DND-41 (cell line): ENCODE results near the gene TMEM63B.

Source experiments
- ATAC-seq: fragments of 200-7000 bp; cut with Tn5 transposase; 3 replicates; pipeline ENCODE4 v1.9.1; 2021; ENCODE audit warnings: low read depth; ENCODE audit not compliant: insufficient read depth
- DNase-seq: peaks from one replicate; pipeline ENCODE4 v3.0.0-alpha.2; 2020
- H2AFZ ChIP-seq: 2 replicates; pipeline ENCODE4 v1.6.0; 2012; ENCODE audit warnings: low read depth, low read length
- H3K27ac ChIP-seq: 2 replicates; pipeline ENCODE4 v1.5.1; 2012; ENCODE audit warnings: low read length, inconsistent platforms
- H3K27me3 ChIP-seq: fragments of 200-600 bp; sonication (generic); 2 replicates; pipeline ENCODE4 v1.6.0; 2012; ENCODE audit warnings: low read length, mild to moderate bottlenecking, inconsistent platforms; ENCODE audit not compliant: insufficient read depth, poor library complexity
- H3K36me3 ChIP-seq: 2 replicates; pipeline ENCODE4 v1.5.1; 2012; ENCODE audit warnings: low read length, inconsistent platforms; ENCODE audit not compliant: insufficient read depth
- H3K4me1 ChIP-seq: 2 replicates; pipeline ENCODE4 v1.5.1; 2012; ENCODE audit warnings: mild to moderate bottlenecking, low read length; ENCODE audit not compliant: insufficient read depth
- H3K4me2 ChIP-seq: 2 replicates; pipeline ENCODE4 v1.6.0; 2012; ENCODE audit warnings: mild to moderate bottlenecking, moderate library complexity, low read length, inconsistent platforms; ENCODE audit not compliant: insufficient read depth
- H3K4me3 ChIP-seq, 2 experiments: fragments of 200-600 bp in 1 of 2; shearing (Covaris generic) in 1 of 2; 2 replicates each; pipeline ENCODE4 v1.5.1; 2012 to 2016; ENCODE audit warnings: inconsistent platforms in 2 of 2, low read length in 2 of 2, mild to moderate bottlenecking in 2 of 2, low read depth in 1 of 2, moderate library complexity in 1 of 2
- H3K79me2 ChIP-seq: 2 replicates; pipeline ENCODE4 v1.6.0; 2012; ENCODE audit warnings: low read length, inconsistent platforms; ENCODE audit not compliant: insufficient read depth
- H3K9ac ChIP-seq: 2 replicates; pipeline ENCODE4 v1.6.0; 2012; ENCODE audit warnings: low read depth, mild to moderate bottlenecking, inconsistent platforms, low read length, moderate library complexity
- H3K9me3 ChIP-seq: 2 replicates; pipeline ENCODE4 v1.5.1; 2012; ENCODE audit warnings: low read length, moderate library complexity, mild to moderate bottlenecking, inconsistent platforms; ENCODE audit not compliant: insufficient read depth, severe bottlenecking
- H4K20me1 ChIP-seq: 2 replicates; pipeline ENCODE4 v1.6.0; 2012; ENCODE audit warnings: low read length; ENCODE audit not compliant: insufficient read depth
- CTCF ChIP-seq: IDR thresholded peaks from 2 replicates; pipeline ENCODE4 v1.5.1; 2012; ENCODE audit warnings: borderline replicate concordance, low read length, moderate library complexity, mild to moderate bottlenecking; ENCODE audit not compliant: poor library complexity, severe bottlenecking; ENCODE audit errors: extremely low read depth
- EZH2 ChIP-seq: IDR thresholded peaks from 3 replicates; pipeline ENCODE4 v1.6.1; 2012; ENCODE audit warnings: borderline replicate concordance, low read depth, mild to moderate bottlenecking, moderate library complexity, low read length, inconsistent platforms; ENCODE audit not compliant: severe bottlenecking

The TMEM63B gene

GRCh38 chr6:44091981-44092884 is 35.1 kb upstream of the TMEM63B start:
- peaks cover 10% of the 10 kb centered on the region for H3K36me3 ChIP-seq
- H2AFZ ChIP-seq, result no peak overlapping the region
- H3K4me2 ChIP-seq, result no peak overlapping the region
- no peaks in the 10 kb centered on the region for H3K4me1 ChIP-seq
- DNase-seq (no peak), ATAC-seq (no peak)
- TF ChIP-seq EZH2 (no peak), CTCF (no peak)
- H3K27me3 ChIP-seq, result no peaks in the 10 kb centered on the region
- H3K27ac ChIP-seq, result no peak overlapping the region
- peaks cover 14% of the 10 kb centered on the region; the same call in 1 of the 2 replicates for H4K20me1 ChIP-seq
- H3K79me2 ChIP-seq, result no peaks in the 10 kb centered on the region
- no peak overlapping the region for H3K4me3 ChIP-seq
- H3K9ac ChIP-seq, result no peak overlapping the region
- H3K9me3 ChIP-seq, result no peaks in the 10 kb centered on the region

GRCh38 chr6:44093066-44093465 is 34.3 kb upstream of the TMEM63B start:
- TF ChIP-seq EZH2, result no peak
- TF ChIP-seq CTCF, result no peak
- Histone ChIP-seq H3K79me2 (no peaks in the 10 kb centered on the region), H3K9me3 (no peaks in the 10 kb centered on the region), H3K36me3 (peaks cover 10% of the 10 kb centered on the region), H3K27ac (no peak overlapping the region), H3K27me3 (no peaks in the 10 kb centered on the region), H3K4me2 (no peak overlapping the region), H4K20me1 (peaks cover 16% of the 10 kb centered on the region; the same call in 1 of the 2 replicates), H3K4me1 (no peaks in the 10 kb centered on the region), H3K4me3 (no peak overlapping the region), H2AFZ (no peak overlapping the region), H3K9ac (no peak overlapping the region)
- ATAC-seq (no peak), DNase-seq (no peak)

- Histone ChIP-seq H2AFZ (no peak overlapping the region), H3K36me3 (peaks cover 10% of the 10 kb centered on the region), H3K9me3 (no peaks in the 10 kb centered on the region), H4K20me1 (peaks cover 16% of the 10 kb centered on the region; the same call in 1 of the 2 replicates), H3K27ac (no peak overlapping the region), H3K27me3 (no peaks in the 10 kb centered on the region), H3K4me2 (no peak overlapping the region), H3K4me3 (no peak overlapping the region), H3K9ac (no peak overlapping the region), H3K4me1 (no peaks in the 10 kb centered on the region), H3K79me2 (no peaks in the 10 kb centered on the region)
- no peak for DNase-seq
- no peak for ATAC-seq
- no peak for TF ChIP-seq EZH2
- TF ChIP-seq CTCF, result no peak
Observed at GRCh38 chr6:44093750-44094402, 33.5 kb upstream of the TMEM63B start.
